Cerebellar nuclear complex (tissue), 1 donor: ENCODE measurements around the gene ZNF496.
"Not testable (repeated sequence)": the region's sequence is repeated elsewhere in the genome, so short reads cannot be mapped to it uniquely, and the experiment has no call there.

Experiments used
- DNase-seq, 2 experiments: peaks; one replicate each; lab custom pipeline; 2025; lab: John Stamatoyannopoulos, UW

The ZNF496 gene

DNA sequence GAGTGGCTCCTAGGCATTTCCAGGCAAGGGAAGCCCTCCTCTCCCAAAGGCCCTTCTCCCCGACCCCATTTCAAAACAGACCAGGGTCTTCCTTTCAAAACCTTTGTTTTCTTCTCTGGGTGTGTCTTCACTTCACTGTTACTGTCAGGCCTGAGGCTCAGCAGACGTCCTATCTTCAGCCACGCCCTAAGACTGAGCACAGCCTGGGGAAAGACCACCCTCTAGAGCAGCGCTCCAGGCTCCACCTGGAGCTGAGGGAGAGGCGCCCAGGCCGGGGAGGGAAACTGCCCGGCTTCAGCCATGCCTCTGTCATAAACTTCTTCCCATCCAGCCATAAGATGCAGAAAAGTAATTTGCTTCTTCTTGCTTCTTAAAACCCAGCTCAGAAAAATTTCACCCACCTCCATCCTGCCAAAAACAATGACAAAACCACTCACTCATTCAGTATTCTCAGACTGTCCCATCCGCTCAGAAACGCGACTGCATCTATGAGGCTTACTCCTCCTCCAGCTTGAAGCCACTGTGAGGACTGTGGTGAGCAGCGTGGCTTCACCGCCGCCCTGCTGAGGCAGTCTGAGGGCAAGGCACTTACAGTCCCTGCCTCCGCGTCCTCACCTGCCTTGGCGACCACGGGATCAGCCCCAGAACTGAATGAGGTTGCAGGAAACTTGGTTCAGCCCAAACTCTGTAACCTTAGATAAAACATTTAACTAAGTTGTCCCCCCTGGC is 39.7 kb downstream of the ZNF496 start:
- DNase-seq = no peak

DNA sequence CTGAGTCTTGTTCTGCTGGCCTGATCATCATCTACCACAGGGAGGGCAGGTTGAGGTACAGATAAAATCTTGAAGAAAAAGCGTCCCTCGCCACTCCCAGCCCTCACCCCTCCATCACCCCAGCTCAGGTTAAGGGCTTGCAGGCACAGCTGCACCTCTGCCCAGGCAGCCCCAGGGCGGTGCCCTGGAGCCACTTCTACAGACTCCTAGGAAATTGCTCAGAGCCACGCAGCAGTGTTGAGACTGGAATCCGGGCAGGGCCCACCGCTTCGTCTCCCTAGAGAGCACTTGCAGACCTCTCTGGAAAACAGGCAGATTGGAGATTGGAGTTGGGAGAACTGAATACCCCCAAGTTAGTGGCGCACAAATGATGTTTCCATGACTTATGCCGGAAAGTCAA is 40.5 kb downstream of the ZNF496 start:
- no peak for DNase-seq

DNA sequence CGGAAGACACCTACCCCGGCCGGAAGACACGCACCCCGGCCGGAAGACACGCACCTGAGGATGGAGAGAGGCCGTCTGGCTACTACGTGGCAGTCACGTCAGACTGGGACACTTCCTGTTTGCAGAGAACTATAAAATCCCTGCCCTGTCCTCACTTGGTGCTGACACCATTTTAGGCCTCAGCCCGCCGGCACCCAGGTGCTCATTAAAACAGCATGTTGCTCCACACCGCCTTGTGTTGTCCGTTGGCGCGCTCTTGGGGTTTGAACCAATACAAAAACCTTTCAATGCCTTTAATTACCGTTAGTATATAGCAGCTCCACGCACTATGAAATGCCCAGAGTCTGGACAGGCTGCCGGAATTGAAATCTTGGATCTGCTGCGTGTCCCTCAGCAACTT is 41.1 kb downstream of the ZNF496 start:
- no peak for DNase-seq

DNA sequence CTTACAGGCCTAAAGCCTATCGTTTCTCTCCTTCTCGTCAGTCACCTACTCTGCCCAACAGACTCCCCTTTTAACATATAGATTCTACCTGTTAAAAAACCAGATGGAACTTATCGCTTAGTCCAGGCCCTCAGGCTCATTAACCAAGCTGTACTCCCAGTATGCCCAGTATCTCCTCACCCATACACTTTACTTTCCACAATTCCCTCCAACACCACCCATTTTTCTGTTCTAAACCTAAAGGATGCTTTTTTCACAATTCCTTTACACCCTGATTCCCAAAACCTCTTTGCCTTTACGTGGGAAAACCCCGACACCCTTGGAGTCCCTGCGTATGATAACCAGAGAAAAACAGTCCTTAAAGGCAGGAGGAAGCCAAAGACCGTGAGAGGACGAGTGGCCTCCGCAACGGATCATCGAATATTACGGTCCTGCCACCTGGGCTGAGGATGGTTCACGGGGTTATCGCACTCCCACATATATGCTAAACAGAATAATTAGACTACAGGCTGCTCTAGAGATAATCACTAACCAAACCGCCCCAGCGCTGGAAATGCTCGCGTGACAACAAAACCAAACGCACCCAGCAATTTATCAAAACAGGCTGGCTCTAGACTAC is 42.3 kb downstream of the ZNF496 start:
- DNase-seq = not testable (repeated sequence)

DNA sequence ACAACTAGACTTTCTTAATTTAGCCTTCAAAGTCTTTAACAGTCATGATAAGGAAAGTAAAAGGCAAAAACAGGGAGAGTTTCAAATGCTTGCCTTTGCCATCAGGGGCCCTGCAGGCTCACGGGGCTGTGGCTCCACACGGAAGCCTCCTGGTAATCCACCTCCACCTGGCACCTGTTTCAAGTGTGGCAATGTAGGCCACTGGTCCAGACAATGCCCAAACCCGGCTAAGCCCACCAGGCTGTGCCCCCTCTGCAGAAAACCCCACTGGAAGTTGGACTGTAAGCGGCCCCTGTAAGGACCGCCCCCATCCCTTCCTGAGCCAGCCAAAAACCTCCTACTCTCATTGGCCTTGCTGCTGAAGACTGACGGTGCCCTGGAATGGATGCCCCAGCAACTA is 43.3 kb downstream of the ZNF496 start:
- no peak for DNase-seq

DNA sequence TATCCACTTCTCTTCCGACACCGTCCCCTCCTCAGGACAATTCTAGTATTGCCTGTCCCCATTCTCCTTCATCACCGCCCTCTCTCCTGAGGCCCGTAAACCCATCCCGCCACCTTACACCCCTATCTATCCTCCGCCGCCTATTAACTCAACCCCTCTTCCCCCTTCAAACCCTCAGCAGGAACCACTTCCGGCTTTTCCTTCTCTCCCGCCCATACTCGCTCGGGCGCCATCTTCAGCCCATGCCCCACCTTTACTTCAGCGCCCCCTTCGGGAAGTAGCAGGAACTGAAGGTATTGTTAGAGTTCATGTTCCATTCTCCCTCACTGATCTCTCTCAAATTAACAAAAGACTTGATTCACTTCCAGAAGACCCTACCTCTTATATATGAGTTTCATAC is 44.2 kb downstream of the ZNF496 start:
- no peak for DNase-seq

DNA sequence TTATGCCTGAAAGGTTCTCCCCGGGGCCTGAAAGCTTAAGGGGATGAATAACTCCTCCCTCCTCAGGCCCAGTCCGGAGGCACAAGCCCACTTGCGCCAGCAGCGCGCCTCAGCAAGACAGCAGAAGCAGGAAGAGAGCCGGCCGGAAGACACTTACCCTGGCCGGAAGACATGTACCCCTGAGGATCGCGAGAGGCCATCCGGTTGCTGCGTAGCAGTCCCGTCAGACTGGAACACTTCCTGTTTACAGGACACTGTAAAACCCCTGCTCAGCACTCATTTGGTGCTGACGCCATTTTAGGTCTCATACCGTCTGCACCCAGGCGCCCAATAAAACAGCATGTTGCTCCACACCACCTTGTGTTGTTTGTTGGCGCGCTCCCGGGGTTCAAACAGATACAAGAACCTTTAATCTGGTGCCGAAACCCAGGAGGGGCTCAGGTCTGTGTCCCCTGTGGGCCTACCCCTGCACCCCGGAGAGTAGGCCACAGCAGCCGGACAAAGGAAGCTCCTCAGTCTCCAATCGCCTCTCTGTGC is 45.5 kb downstream of the ZNF496 start:
- DNase-seq = no peak

DNA sequence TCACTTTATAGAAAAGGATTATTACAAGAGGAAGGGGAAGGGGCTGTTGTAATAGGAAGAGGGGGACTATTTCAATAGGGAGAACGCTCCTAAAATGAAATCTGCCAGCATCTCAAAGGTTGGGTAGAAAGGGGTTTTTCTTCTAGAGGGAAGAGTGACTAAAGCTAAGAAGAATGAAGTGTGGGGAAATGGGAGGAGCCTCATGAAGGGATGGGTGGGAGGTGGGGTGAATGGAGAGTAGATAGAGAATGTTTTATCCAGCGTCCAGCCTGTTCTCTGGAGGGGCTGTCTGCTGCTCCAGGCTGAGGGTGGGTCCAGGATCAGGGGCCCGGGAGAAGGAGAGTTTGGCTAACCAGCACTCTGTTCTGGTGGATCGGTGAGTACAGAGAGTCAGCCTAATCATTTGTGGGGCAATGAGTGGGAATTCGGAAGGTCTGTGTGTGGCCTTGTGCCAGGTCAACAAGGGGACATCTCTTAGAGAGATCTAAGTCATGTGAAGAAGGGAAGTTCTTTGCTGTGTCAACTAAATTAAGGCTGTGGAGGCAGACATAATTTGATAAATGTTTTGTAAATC is 50.6 kb downstream of the ZNF496 start:
- DNase-seq = no peak

DNA sequence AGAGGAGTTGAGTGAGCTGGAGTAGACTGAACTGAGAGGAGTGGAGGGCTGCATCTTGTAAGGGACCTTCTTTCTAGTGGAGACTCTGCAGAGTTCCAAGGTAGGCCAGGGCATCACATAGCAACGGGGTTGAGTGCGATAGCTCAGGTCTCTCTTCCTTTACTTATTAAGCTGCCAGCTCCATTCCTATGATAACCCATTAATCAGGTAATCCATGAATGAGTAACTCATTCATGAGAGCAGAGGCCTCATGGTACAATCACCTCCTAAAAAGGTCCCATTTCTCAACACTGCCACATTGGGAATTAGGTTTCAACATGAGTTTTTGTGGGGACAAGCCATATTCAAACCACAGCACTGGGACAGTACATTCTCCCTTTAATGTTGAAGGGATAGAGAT is 54.5 kb downstream of the ZNF496 start:
- no peak for DNase-seq

DNA sequence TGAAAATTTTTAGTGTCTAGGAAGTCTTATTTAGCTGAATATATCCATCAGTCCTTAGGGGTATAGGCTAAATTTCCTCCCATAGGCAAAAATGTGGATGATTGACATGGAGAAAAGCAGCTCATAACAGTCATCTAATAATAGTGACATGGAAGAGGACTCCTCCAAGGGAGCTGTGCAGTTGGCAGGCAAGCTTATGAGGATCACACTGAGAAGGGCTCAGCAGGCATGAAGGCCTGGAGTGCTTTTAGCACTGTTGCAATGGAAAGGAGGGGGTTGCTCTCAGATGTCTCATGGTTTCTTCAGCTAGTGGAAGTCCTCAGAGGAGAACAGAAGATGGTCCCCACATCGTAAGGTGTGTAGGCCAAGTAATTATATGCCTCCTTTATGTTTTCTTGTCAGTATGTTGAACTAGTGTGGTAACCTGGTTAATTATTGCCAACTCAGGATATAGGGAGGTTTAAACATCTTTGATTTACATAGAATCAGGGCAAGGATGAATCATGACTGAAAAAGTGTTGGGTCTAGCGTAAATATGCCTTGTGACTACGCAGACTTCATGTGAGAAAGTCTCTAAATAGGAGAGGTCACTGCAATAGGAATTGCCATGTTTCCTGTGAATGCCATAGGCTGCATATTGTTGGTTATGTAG is 56.9 kb downstream of the ZNF496 start:
- no peak for DNase-seq

DNA sequence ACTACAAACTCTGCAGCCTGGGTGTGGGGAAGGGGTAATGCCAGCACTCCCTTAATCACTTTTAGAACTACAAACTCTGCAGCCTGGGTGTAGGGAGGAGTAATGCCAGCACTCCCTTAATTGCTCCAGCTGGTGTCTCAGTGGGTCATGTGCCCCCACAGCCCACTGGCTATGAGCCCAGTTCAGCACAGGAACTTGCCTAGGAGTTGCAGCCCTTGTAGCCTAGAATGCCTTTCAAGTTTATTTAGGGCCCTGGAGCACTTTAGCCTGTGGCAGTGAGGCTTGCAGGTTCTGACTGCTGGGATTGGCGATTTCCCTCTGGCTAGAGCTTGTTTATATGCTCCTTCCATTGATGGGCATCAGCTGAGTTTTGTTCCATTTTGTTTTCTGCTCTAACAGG is 58.7 kb downstream of the ZNF496 start:
- no peak for DNase-seq

DNA sequence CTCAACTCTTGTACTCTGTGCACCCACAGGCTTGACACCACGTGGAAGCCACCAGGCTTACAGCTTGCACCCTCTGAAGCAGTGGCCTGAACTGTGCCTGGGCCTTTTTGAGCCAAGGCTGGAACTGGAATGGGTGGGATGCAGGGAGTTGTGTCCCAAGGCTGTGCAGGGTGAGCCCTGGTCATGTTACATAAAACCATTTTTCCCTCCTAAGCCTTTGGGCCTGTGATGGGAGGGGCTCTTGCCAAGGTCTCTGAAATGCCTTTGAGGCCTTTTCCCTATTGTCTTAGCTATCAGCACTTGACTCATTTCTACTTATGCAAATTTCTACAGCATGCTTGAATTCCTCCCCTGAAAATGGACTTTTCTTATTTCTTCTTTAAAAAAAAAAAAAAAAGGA is 61.7 kb downstream of the ZNF496 start:
- no peak for DNase-seq

DNA sequence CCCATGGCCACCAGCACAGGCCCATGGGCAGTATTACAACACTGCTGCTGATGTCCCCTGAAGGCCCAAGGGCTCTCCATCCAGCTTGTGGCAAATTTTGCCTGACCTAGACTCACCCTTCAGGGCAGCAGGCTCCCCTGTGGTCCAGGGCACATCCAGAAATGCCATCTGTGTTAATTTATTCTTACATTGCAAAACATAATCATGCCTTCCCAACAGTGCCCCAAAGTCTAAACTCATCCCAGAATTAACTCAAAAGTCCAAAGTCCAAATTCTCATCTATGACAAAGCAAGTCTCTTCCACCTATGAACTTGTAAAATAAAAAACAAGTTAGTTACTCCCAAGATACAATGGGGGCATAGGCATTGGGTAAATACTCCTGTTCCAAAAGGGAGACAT is 62.5 kb downstream of the ZNF496 start:
- no peak for DNase-seq

DNA sequence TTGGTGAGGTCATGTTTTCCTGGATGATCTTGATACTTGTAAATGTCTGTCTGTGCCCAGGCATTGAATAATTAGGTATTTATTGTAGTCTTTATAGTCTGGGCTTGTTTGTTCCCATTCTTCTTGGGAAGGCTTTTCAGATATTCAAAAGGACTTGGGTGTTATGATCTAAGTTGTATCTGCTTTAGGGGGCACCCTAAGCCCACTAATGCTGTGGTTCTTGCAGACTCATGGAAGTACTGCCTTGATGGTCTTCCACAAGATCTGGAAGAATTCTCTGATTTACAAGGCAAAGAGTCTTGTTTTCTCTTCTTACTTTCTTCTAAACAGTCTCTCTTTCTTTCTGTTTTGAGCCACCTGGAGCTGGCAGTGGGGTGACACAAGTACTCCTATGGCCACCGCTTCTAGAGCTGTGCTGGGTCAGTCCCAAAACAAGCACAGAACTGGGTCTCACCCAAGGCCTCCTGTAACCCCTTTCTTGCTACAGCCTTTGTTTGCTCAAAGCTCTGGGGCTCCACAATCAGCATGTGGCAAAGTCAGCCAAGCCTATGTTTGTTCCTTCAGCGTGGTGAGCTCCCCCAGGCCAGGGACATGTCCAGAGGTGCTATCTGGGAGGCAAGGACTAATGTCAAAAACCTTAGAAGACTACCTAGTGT is 63.1 kb downstream of the ZNF496 start:
- DNase-seq = no peak

DNA sequence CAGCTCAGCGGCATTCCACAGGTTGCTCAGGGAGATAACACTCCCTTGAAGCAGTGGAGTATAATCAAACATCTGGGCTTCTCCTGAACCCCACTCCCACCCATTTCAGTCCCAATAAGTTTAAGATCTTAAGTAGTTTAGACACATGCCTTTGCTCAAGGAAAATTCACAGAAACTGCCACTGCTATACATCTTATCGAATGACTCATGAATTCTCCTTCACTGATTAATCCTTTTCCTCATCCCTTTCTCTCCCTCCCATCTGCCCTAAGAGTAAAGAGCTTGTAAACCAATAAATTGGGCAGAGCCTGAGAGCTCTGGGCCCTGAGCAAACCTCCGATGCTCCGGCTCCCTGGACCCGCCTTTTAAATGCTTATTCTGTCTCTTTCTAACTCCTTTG is 65.6 kb downstream of the ZNF496 start:
- DNase-seq = no peak

DNA sequence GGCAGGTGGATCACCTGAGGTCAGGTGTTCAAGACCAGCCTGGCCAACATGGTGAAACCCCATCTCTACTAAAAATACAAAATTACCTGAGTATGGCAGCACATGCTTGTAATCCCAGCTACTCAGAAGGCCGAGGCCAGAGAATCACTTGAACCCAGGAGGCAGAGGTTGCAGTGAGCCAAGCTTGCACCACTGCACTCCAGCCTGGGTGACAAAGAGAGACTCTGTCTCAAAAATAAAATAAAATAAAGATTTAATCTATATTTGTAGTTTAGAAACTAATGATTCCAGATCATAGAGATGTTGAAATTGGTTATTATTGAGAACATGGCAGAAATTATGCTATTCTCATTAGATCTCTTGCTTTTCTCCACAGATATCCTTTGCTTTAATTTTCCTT is 75.9 kb downstream of the ZNF496 start, which contains the start of gene VN1R5:
TSS of gene VN1R5 (plus strand) at position 301 of the 400 bp plus-strand sequence.
- not testable (repeated sequence) for DNase-seq

DNA sequence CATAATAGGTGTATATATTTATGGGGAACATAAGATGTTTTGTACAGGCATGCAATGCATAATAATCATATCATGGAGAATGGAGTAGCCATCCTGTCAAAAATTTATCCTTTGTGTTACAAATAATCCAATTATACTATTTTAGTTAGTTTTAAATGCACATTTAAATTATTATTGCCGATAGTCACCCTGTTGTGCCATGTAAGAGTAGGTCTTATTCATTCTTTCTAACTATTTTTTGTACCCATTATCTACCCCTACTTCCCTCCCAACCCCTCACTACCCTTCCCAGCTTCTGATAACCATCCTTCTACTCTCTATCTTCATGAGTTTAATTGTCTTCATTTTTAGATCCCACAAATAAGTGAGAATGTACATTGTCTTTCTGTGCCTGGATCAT is 84.1 kb downstream of the ZNF496 start:
- DNase-seq = no peak
